B cell (primary cell): ENCODE data around the gene MPND. TPM values are rescaled to one million over a fixed set of nuclear protein-coding genes. Genes with fewer than 3 reads are reported as not detected.

Experiments used
- ATAC-seq: fragments of 200-7000 bp; cut with Tn5 transposase; one replicate; pipeline ENCODE4 v1.10.0; 2021; ENCODE audit warnings: low read depth, mild to moderate bottlenecking, moderate number of reproducible peaks, moderate library complexity
- CTCF ChIA-PET: fragments of 350-600 bp; sonication (Branson Sonifier 250); formaldehyde crosslinking; loops from one replicate; lab custom pipeline; 2021; ENCODE audit warnings: antibody characterized with exemption, inconsistent platforms; lab: Charles Lee
- POLR2A ChIA-PET: fragments of 350-600 bp; sonication (Branson Sonifier 250); formaldehyde crosslinking; loops from one replicate; lab custom pipeline; 2021; ENCODE audit warnings: antibody characterized with exemption; lab: Charles Lee
- DNase-seq: peaks from one replicate; pipeline ENCODE4 v3.0.0; 2013
- H2AFZ ChIP-seq: 2 replicates; pipeline ENCODE4 v1.6.1; 2012; ENCODE audit warnings: mild to moderate bottlenecking, low read depth, low read length; ENCODE audit not compliant: insufficient read depth, poor library complexity, severe bottlenecking
- H3K27ac ChIP-seq, 2 donors: 1 replicate in 1 of 2; 2 replicates in 1 of 2; pipeline ENCODE4 v1.5.1; 2012 to 2013; ENCODE audit warnings: low read length in 2 of 2, mild to moderate bottlenecking in 2 of 2, moderate library complexity in 1 of 2
- H3K27me3 ChIP-seq, 4 experiments: fragments of 200-600 bp in 1 of 4; sonication (generic) in 1 of 4; replicated peaks in 1 of 4; 1 replicate in 2 of 4; 2 replicates in 2 of 4; pipeline versions ENCODE4 v1.6.1 to v1.7.0; 2013 to 2016; ENCODE audit warnings: low read length in 3 of 4, mild to moderate bottlenecking in 2 of 4, mixed read lengths in 1 of 4, moderate library complexity in 1 of 4; ENCODE audit not compliant: insufficient read depth in 4 of 4, control insufficient read depth in 3 of 4; ENCODE audit errors: control extremely low read depth in 1 of 4
- H3K36me3 ChIP-seq, 2 experiments: replicated peaks in 1 of 2; 1 replicate in 1 of 2; 2 replicates in 1 of 2; pipeline versions ENCODE4 v1.6.1 to v1.7.1; 2013; ENCODE audit warnings: low read length in 1 of 2; ENCODE audit not compliant: insufficient read depth in 2 of 2, control insufficient read depth in 1 of 2; ENCODE audit errors: control extremely low read depth in 1 of 2, extremely low read depth in 1 of 2
- H3K4me1 ChIP-seq, 2 donors: fragments of 200-600 bp in 1 of 2; sonication (generic) in 1 of 2; 1 replicate in 1 of 2; 2 replicates in 1 of 2; pipeline versions ENCODE4 v1.5.1 to v1.6.1; 2013 to 2017; ENCODE audit warnings: low read length in 2 of 2; ENCODE audit not compliant: control insufficient read depth in 2 of 2, insufficient read depth in 2 of 2
- H3K4me2 ChIP-seq: replicated peaks from 2 replicates; pipeline ENCODE3; 2012; ENCODE audit warnings: mild to moderate bottlenecking, low read depth, low read length; ENCODE audit not compliant: poor library complexity, severe bottlenecking
- H3K4me3 ChIP-seq, 5 experiments: fragments of 200-600 bp in 1 of 5; sonication (generic) in 1 of 5; 1 replicate in 3 of 5; 2 replicates in 2 of 5; pipeline versions ENCODE4 v1.5.1 to v1.7.0; 2011 to 2016; ENCODE audit warnings: low read length in 4 of 5, mild to moderate bottlenecking in 4 of 5, low read depth in 2 of 5, control low read depth in 1 of 5, moderate library complexity in 1 of 5; ENCODE audit not compliant: insufficient read depth in 1 of 5; ENCODE audit errors: control extremely low read depth in 1 of 5, extremely low read depth in 1 of 5
- H3K79me2 ChIP-seq: fragments of 200-600 bp; sonication (generic); one replicate; pipeline ENCODE4 v1.6.0; 2016; ENCODE audit warnings: low read length; ENCODE audit not compliant: control insufficient read depth, insufficient read depth
- H3K9ac ChIP-seq: fragments of 200-600 bp; sonication (generic); 2 replicates; pipeline ENCODE4 v1.6.1; 2017; ENCODE audit warnings: mild to moderate bottlenecking, low read length, moderate library complexity
- H3K9me3 ChIP-seq, 3 donors: one replicate each; pipeline versions ENCODE4 v1.6.1 to v1.7.1; 2013; ENCODE audit warnings: low read length in 2 of 3; ENCODE audit not compliant: control insufficient read depth in 2 of 3, insufficient read depth in 1 of 3; ENCODE audit errors: control extremely low read depth in 1 of 3
- H4K20me1 ChIP-seq: 2 replicates; pipeline ENCODE4 v1.6.0; 2012; ENCODE audit warnings: mild to moderate bottlenecking, low read length; ENCODE audit not compliant: insufficient read depth, control insufficient read depth, poor library complexity, severe bottlenecking
- H3K27ac Mint-ChIP-seq: one replicate; pipeline ENCODE4 v1.8.0; 2021; ENCODE audit warnings: mixed read lengths
- H3K27me3 Mint-ChIP-seq: one replicate; pipeline ENCODE4 v1.8.0; 2021; ENCODE audit warnings: mixed read lengths
- H3K4me1 Mint-ChIP-seq: one replicate; pipeline ENCODE4 v1.8.0; 2021; ENCODE audit warnings: mixed read lengths
- H3K4me3 Mint-ChIP-seq: one replicate; pipeline ENCODE4 v1.8.0; 2021; ENCODE audit warnings: mixed read lengths
- H3K9me3 Mint-ChIP-seq: one replicate; pipeline ENCODE4 v1.8.0; 2022; ENCODE audit warnings: mixed read lengths; ENCODE audit not compliant: insufficient read depth
- CTCF ChIP-seq: fragments of 200-600 bp; IDR thresholded peaks from one replicate; pipeline ENCODE4 v1.8.0; 2022; ENCODE audit warnings: antibody characterized with exemption, mild to moderate bottlenecking
- EZH2 ChIP-seq: IDR thresholded peaks from 2 replicates; pipeline ENCODE4 v1.6.1; 2012; ENCODE audit warnings: borderline replicate concordance, low read depth, mild to moderate bottlenecking, moderate library complexity, low read length; ENCODE audit not compliant: insufficient read depth, poor library complexity, severe bottlenecking
- WGBS: methylation state at CpG from one replicate; pipeline ENCODE4 v1.1.5; 2013; ENCODE audit warnings: missing lambda C conversion rate; ENCODE audit not compliant: insufficient coverage; 5-methylcytosine and 5-hydroxymethylcytosine counted together
- intact Hi-C: fragments of 100-400 bp; cut with micrococcal nuclease; formaldehyde crosslinking; loops from one replicate; pipeline ENCODE4 v1.10.0; 2022
- polyA plus RNA-seq: library from polyadenylated mRNA; depleted of rRNA; stranded (reverse); fragments of >200 nt; gene quantifications from 2 replicates; pipeline ENCODE4 v1.2.3, GENCODE V29; 2012
- total RNA-seq, 2 donors: library from RNA; stranded (reverse); fragments of 120-200 nt in 1 of 2; gene quantifications; 1 replicate in 1 of 2; 2 replicates in 1 of 2; pipeline versions ENCODE4 v1.2.3 to v1.2.4, GENCODE V29; 2013 to 2022

MPND gene
- total and polyA plus RNA-seq, 2 donors (not counting 1 experiment from before 2014, with no cell fraction given), result 14.5 to 25.6 TPM

- intact Hi-C loops, result no loop called here
- WGBS, result 96% methylated on average over 2 of the region's 2 CpGs
Measured at GRCh38 chr19:4320419-4320818, 22.9 kb upstream of the MPND start.

More at GRCh38 chr19:4320419-4320818, 22.9 kb upstream of the MPND start:
- Histone ChIP-seq H3K27ac (no peak overlapping the region), H3K79me2 (no peaks in the 10 kb centered on the region), H3K4me3 (no peak overlapping the region), H4K20me1 (no peaks in the 10 kb centered on the region), H3K4me2 (no peak overlapping the region), H3K4me1 (no peaks in the 10 kb centered on the region), H3K27me3 (no peaks in the 10 kb centered on the region), H3K9me3 (peaks cover 0 to 37% (median 1%) of the 10 kb centered on the region in 3 donors), H3K36me3 (no peaks in the 10 kb centered on the region), H2AFZ (no peak overlapping the region), H3K9ac (no peak overlapping the region)
- DNase-seq (no peak), ATAC-seq (no peak)
- Mint-ChIP-seq H3K27ac (no peak overlapping the region), H3K9me3 (peaks cover 4% of the 10 kb centered on the region), H3K27me3 (no peaks in the 10 kb centered on the region), H3K4me3 (no peak overlapping the region), H3K4me1 (no peaks in the 10 kb centered on the region)
- TF ChIP-seq EZH2, result no peak
- no peak for TF ChIP-seq CTCF
- ChIA-PET POLR2A (no interaction called here), CTCF (interaction anchor here (0.8 to 2.0 kb wide), 2 partner anchors 32 to 205 kb away, joined by 5 to 12 read pairs; no protein-coding TSS in a partner anchor)
